Activated CD8-positive, alpha-beta T cell treated with anti-CD3 and anti-CD28 coated beads for 36 hours (primary cell): Measurements from ENCODE around the gene RBM5. TPM values are rescaled to one million over a fixed set of nuclear protein-coding genes. Genes with fewer than 3 reads are reported as not detected.

Experiments used
- total RNA-seq, 2 experiments: library from RNA; stranded (reverse); gene quantifications; one replicate each; pipeline ENCODE4 v1.2.3, GENCODE V29; 2021

The RBM5 gene
- total RNA-seq, 2 experiments from 2014 or later: 103 to 106 TPM

Other genes with a start within 250 kb of the RBM5 start
- gene TRAIP, start 232.4 kb upstream of the RBM5 start, total RNA-seq: 10 to 100 TPM; 23.2 to 25.1 TPM
- gene CAMKV, start 219.0 kb upstream of the RBM5 start, total RNA-seq: 1 to 10 TPM; 1.8 to 2.1 TPM
- gene MST1R, start 185.0 kb upstream of the RBM5 start, total RNA-seq: 1 to 10 TPM in 1 of 2 experiments, under 1 TPM in 1; 0.79 to 1.1 TPM
- 1 to 10 TPM; 6.9 to 8.5 TPM for gene MON1A, start 159.1 kb upstream of the RBM5 start, total RNA-seq
- 10 to 100 TPM; 90.8 to 95.2 TPM for gene RBM6, start 148.8 kb upstream of the RBM5 start, total RNA-seq
- under 1 TPM; 0.34 to 0.43 TPM for gene SEMA3F, start 66.4 kb downstream of the RBM5 start, total RNA-seq
- gene GNAT1, start 102.7 kb downstream of the RBM5 start, total RNA-seq: under 1 TPM; 0.11 to 0.23 TPM
- gene SLC38A3, start 116.4 kb downstream of the RBM5 start, total RNA-seq: under 1 TPM in 1 of 2 experiments, not detected in 1; 0.22 TPM
- 100 to 1,000 TPM; 238 to 242 TPM for gene GNAI2, start 147.3 kb downstream of the RBM5 start, total RNA-seq
- 1 to 10 TPM; 1.6 to 2.3 TPM for gene SEMA3B, start 180.2 kb downstream of the RBM5 start, total RNA-seq
- not detected for gene LSMEM2, start 190.2 kb downstream of the RBM5 start, total RNA-seq
- 100 to 1,000 TPM; 132 to 133 TPM for gene IFRD2, start 203.5 kb downstream of the RBM5 start, total RNA-seq
- 1 to 10 TPM; 3.3 to 4.1 TPM for gene HYAL3, start 210.5 kb downstream of the RBM5 start, total RNA-seq
- 10 to 100 TPM; 23.2 to 23.4 TPM for gene NAA80, start 210.5 kb downstream of the RBM5 start, total RNA-seq
- gene HYAL1, start 214.7 kb downstream of the RBM5 start, total RNA-seq: not detected
- 1 to 10 TPM; 3.9 to 4.1 TPM for gene HYAL2, start 233.8 kb downstream of the RBM5 start, total RNA-seq
- 10 to 100 TPM; 16.7 to 19.5 TPM for gene TUSC2, start 239.3 kb downstream of the RBM5 start, total RNA-seq